HCT116 (cell line): ENCODE measurements around the gene AGFG2. TPM values are rescaled to one million over a fixed set of nuclear protein-coding genes. Genes with fewer than 3 reads are reported as not detected.
A peak's percentile ranks its signal among the peaks of the same experiment; 100 is the strongest.

ENCODE experiments used
- ATAC-seq: fragments of 200-7000 bp; cut with Tn5 transposase; 2 replicates; pipeline ENCODE4 v1.9.1; 2020; ENCODE audit warnings: mild to moderate bottlenecking, moderate library complexity
- BruUV-seq: library from RNA; stranded (reverse); fragments of 400-500 nt; replicated peaks from 2 replicates; lab custom pipeline; 2021; lab: Mats Ljungman, UMichigan
- CTCF ChIA-PET: fragments of 300-600 bp; sonication (Branson Sonifier 250); formaldehyde crosslinking; loops from one replicate; lab custom pipeline; 2021; ENCODE audit warnings: antibody characterized with exemption; lab: Charles Lee
- POLR2A ChIA-PET: fragments of 300-600, 350-600 bp; sonication (Branson Sonifier 250); formaldehyde crosslinking; loops from one replicate; lab custom pipeline; 2021; ENCODE audit warnings: antibody characterized with exemption; lab: Charles Lee
- RAD21 ChIA-PET, 2 experiments: fragments of 300-600 bp; sonication (Branson Sonifier 250); formaldehyde crosslinking; loops; one replicate each; lab custom pipeline; 2023; ENCODE audit warnings: low total read pairs in 2 of 2; ENCODE audit not compliant: uncharacterized antibody in 2 of 2, unreplicated experiment in 2 of 2, low non-redundant PET in 1 of 2; lab: Charles Lee
- DNase-seq: peaks from one replicate; pipeline ENCODE4 v3.0.0-alpha.2; 2010; ENCODE audit warnings: low read depth, low spot score
- H2AFZ ChIP-seq: fragments of 200-600 bp; shearing (Covaris generic), sonication (generic); 2 replicates; pipeline ENCODE4 v1.6.1; 2017; ENCODE audit warnings: low read depth, mixed run types, mixed read lengths, antibody characterized with exemption, low read length; ENCODE audit not compliant: poor library complexity, severe bottlenecking
- H3K27ac ChIP-seq: 2 replicates; pipeline ENCODE4 v1.5.1; 2012; ENCODE audit warnings: low read depth, low read length
- H3K27me3 ChIP-seq: fragments of 200-600 bp; sonication (generic); 2 replicates; pipeline ENCODE4 v1.6.1; 2016; ENCODE audit warnings: mixed run types, low read length, mixed read lengths; ENCODE audit not compliant: insufficient read depth
- H3K36me3 ChIP-seq, 2 experiments: fragments of 200-500 bp in 1 of 2; fragments of 200-600 bp in 1 of 2; sonication (Bioruptor generic) in 1 of 2; sonication (generic) in 1 of 2; 2 replicates each; pipeline versions ENCODE4 v1.5.1 to v1.6.1; 2014 to 2016; ENCODE audit warnings: low read length in 2 of 2, inconsistent platforms in 1 of 2, mixed read lengths in 1 of 2, mixed run types in 1 of 2; ENCODE audit not compliant: insufficient read depth in 2 of 2, control insufficient read depth in 1 of 2
- H3K4me1 ChIP-seq, 2 experiments: fragments of 200-600 bp in 1 of 2; sonication (generic) in 1 of 2; 2 replicates each; pipeline versions ENCODE4 v1.5.1 to v1.6.1; 2012 to 2017; ENCODE audit warnings: low read length in 2 of 2, inconsistent platforms in 1 of 2, mild to moderate bottlenecking in 1 of 2, mixed read lengths in 1 of 2, mixed run types in 1 of 2, moderate library complexity in 1 of 2; ENCODE audit not compliant: insufficient read depth in 2 of 2, control insufficient read depth in 1 of 2
- H3K4me2 ChIP-seq: fragments of 200-600 bp; sonication (generic); 2 replicates; pipeline ENCODE4 v1.6.1; 2017; ENCODE audit warnings: mixed run types, low read length, mixed read lengths
- H3K4me3 ChIP-seq, 2 experiments: fragments of 200-600 bp in 1 of 2; sonication (generic) in 1 of 2; replicated peaks in 1 of 2; 2 replicates each; pipeline ENCODE4 v1.5.1; 2011 to 2016; ENCODE audit warnings: low read length in 2 of 2, control low read depth in 1 of 2, low read depth in 1 of 2, mild to moderate bottlenecking in 1 of 2, mixed read lengths in 1 of 2, mixed run types in 1 of 2
- H3K79me2 ChIP-seq: fragments of 200-600 bp; sonication (generic); 2 replicates; pipeline ENCODE4 v1.6.1; 2017; ENCODE audit warnings: mild to moderate bottlenecking, mixed run types, low read length, moderate library complexity, mixed read lengths; ENCODE audit not compliant: insufficient read depth
- H3K9ac ChIP-seq: fragments of 200-600 bp; sonication (generic); 2 replicates; pipeline ENCODE4 v1.6.1; 2016; ENCODE audit warnings: low read length, mixed read lengths
- H3K9me2 ChIP-seq: fragments of 200-600 bp; sonication (generic), shearing (Covaris generic); 2 replicates; pipeline ENCODE4 v1.6.1; 2017; ENCODE audit warnings: mixed run types, mild to moderate bottlenecking, moderate library complexity; ENCODE audit not compliant: insufficient read depth
- H3K9me3 ChIP-seq, 2 experiments: fragments of 200-500 bp in 1 of 2; fragments of 200-600 bp in 1 of 2; sonication (Bioruptor generic) in 1 of 2; sonication (generic) in 1 of 2; 2 replicates each; pipeline ENCODE4 v1.6.1; 2014 to 2017; ENCODE audit warnings: low read length in 2 of 2, mixed read lengths in 2 of 2, inconsistent platforms in 1 of 2, low read depth in 1 of 2, mild to moderate bottlenecking in 1 of 2, mixed run types in 1 of 2, moderate library complexity in 1 of 2; ENCODE audit not compliant: control insufficient read depth in 1 of 2, insufficient read depth in 1 of 2
- H4K20me1 ChIP-seq: fragments of 200-600 bp; sonication (generic), shearing (Covaris generic); 2 replicates; pipeline ENCODE4 v1.6.1; 2017; ENCODE audit warnings: mixed run types, mild to moderate bottlenecking, moderate library complexity; ENCODE audit not compliant: insufficient read depth
- CBX3 ChIP-seq: IDR thresholded peaks from 2 replicates; pipeline ENCODE4 v1.6.1; 2012; ENCODE audit warnings: low read depth
- CEBPB ChIP-seq: IDR thresholded peaks from 2 replicates; pipeline ENCODE4 v1.6.1; 2012; ENCODE audit warnings: low read depth
- EGR1 ChIP-seq: IDR thresholded peaks from 2 replicates; pipeline ENCODE4 v1.6.1; 2012; ENCODE audit warnings: low read depth
- ELF1 ChIP-seq: IDR thresholded peaks from 2 replicates; pipeline ENCODE4 v1.6.1; 2012; ENCODE audit warnings: low read depth, borderline replicate concordance
- FOSL1 ChIP-seq: IDR thresholded peaks from 2 replicates; pipeline ENCODE4 v1.6.1; 2012; ENCODE audit warnings: low read depth
- JUND ChIP-seq: IDR thresholded peaks from 2 replicates; pipeline ENCODE4 v1.6.1; 2012
- POLR2AphosphoS5 ChIP-seq: IDR thresholded peaks from 2 replicates; pipeline ENCODE4 v1.6.1; 2011; ENCODE audit warnings: mild to moderate bottlenecking, low read depth, low read length, moderate library complexity
- SIN3A ChIP-seq: IDR thresholded peaks from 2 replicates; pipeline ENCODE4 v1.6.1; 2012; ENCODE audit warnings: low read depth
- SP1 ChIP-seq: IDR thresholded peaks from 2 replicates; pipeline ENCODE4 v1.6.1; 2012; ENCODE audit warnings: low read depth
- ZBTB33 ChIP-seq: IDR thresholded peaks from 2 replicates; pipeline ENCODE4 v1.6.1; 2011; ENCODE audit warnings: mild to moderate bottlenecking, low read length, moderate library complexity; ENCODE audit not compliant: insufficient replicate concordance; ENCODE audit errors: extremely low read depth
- ZFX ChIP-seq: fragments of 450-650 bp; IDR thresholded peaks from 2 replicates; pipeline ENCODE4 v1.6.1; 2017
- ZNF274 ChIP-seq: fragments of 200-500 bp; sonication (Bioruptor generic); IDR thresholded peaks from 2 replicates; pipeline ENCODE4 v1.6.1; 2014; ENCODE audit warnings: mild to moderate bottlenecking, low read depth, low read length, inconsistent platforms
- intact Hi-C: fragments of 100-400 bp; cut with micrococcal nuclease; formaldehyde crosslinking; loops from 2 replicates; pipeline ENCODE4 v1.10.0; 2022
- total RNA-seq: library from RNA; stranded (reverse); gene quantifications from one replicate; pipeline ENCODE4 v1.2.1, GENCODE V29; 2021; ENCODE audit not compliant: unreplicated experiment

AGFG2 gene
- total RNA-seq, 1 experiment from 2014 or later: 14.0 TPM

DNA sequence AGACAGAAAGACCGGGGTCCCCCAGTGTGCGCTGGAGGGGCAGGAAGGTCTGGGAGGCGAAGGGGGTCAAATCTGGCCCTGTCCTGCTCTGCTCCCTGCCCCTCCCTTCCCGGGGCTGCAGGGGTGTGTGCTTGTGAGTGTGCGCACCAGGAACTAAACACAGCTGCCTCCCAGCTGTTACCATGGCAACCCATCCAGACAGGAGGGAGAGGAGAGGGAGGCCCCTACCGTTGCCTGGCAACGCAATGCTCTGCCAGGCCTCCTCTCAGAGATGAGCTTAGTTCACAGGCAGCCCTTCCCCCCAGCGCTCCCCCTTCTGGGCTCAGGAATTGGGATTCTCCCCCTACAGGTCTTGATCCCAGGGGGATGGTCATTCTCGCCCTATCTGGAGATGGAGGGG, 49.2 kb upstream of the AGFG2 start:
- POLR2A ChIA-PET: no interaction called here
- H3K9me3 ChIP-seq: no peaks in the 10 kb centered on the region
- DNase-seq: no peak
- BruUV-seq: no TSS peak
- no peak overlapping the region for H3K9ac ChIP-seq
- no peaks in the 10 kb centered on the region for H4K20me1 ChIP-seq
- no peaks in the 10 kb centered on the region for H3K27me3 ChIP-seq
- H3K4me3 ChIP-seq: no peak overlapping the region
- H2AFZ ChIP-seq: no peak overlapping the region
- H3K36me3 ChIP-seq: no peaks in the 10 kb centered on the region
- TF ChIP-seq ELF1: no peak
- no peak for TF ChIP-seq SP1
- TF ChIP-seq FOSL1: no peak
- no peak for TF ChIP-seq POLR2AphosphoS5
- TF ChIP-seq ZFX: no peak
- TF ChIP-seq CEBPB: no peak
- no peak for TF ChIP-seq JUND
- TF ChIP-seq CBX3: no peak
- no peak for TF ChIP-seq EGR1
- no peak for TF ChIP-seq ZNF274
- no peak for TF ChIP-seq SIN3A
- TF ChIP-seq, all 23 proteins: peak for 0
- Histone ChIP-seq H3K9me2 (no peaks in the 10 kb centered on the region), H3K79me2 (no peaks in the 10 kb centered on the region), H3K4me1 (peaks cover 9 to 29% of the 10 kb centered on the region in 2 experiments), H3K4me2 (no peak overlapping the region), H3K27ac (no peak overlapping the region)
- ATAC-seq: peak; percentile 45
- intact Hi-C loops: no loop called here
- RAD21 ChIA-PET: no interaction called here
- CTCF ChIA-PET: interaction anchor here (1.5 kb wide), 1 partner anchor 20 kb away, joined by 3 read pairs; no protein-coding TSS in a partner anchor

DNA sequence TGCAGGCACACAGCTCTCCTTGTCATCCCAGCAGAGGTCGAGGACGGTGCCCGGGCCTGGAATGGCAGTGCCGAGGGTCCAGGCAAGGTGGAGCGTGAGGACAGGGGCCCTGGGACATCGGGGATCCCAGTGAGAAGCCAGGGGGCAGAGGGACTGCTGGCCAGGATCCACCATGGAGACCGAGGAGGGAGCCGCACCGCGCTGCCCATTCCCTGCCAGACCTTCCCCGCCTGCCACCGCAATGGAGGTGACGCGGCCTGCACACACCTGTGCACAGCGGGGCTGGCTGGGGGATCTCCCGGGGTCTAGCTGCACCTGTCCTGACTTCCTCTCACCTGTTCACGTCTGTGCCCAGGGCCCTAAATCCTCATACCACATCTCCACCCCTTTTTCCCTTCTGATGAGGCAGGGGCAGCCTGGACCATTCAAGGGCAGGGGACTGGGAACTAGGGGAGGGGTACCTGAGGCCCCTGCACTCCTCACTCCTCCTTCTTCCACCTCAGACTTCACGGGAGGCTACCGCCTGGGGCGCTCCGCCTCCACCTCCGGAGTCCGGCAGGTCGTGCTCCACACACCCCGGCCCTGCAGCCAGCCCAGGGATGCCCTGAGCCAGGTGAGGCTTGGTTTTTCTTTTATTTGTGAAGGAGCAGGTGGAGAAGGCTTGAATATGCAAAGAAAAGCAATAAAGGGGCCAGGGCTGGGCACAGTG, 48.4 kb upstream of the AGFG2 start:
- no peak overlapping the region for H3K9ac ChIP-seq
- H3K4me1 ChIP-seq: peaks cover 4 to 21% of the 10 kb centered on the region in 2 experiments
- H3K79me2 ChIP-seq: no peaks in the 10 kb centered on the region
- TF ChIP-seq ZBTB33: no peak
- H3K27me3 ChIP-seq: no peaks in the 10 kb centered on the region
- BruUV-seq: no TSS peak
- H3K9me3 ChIP-seq: no peaks in the 10 kb centered on the region
- DNase-seq (no peak), ATAC-seq (no peak)
- intact Hi-C loops: no loop called here
- POLR2A ChIA-PET: no interaction called here
- H3K36me3 ChIP-seq: no peaks in the 10 kb centered on the region
- RAD21 ChIA-PET: no interaction called here
- no peaks in the 10 kb centered on the region for H4K20me1 ChIP-seq
- H3K4me3 ChIP-seq: no peak overlapping the region
- CTCF ChIA-PET: interaction anchor here (1.5 kb wide), 1 partner anchor 21 kb away, joined by 3 read pairs; no protein-coding TSS in a partner anchor
- no peaks in the 10 kb centered on the region for H3K9me2 ChIP-seq
- no peak overlapping the region for H3K4me2 ChIP-seq
- H3K27ac ChIP-seq: no peak overlapping the region
- no peak overlapping the region for H2AFZ ChIP-seq
